ENCODE data around the gene MAP2.

DNA sequence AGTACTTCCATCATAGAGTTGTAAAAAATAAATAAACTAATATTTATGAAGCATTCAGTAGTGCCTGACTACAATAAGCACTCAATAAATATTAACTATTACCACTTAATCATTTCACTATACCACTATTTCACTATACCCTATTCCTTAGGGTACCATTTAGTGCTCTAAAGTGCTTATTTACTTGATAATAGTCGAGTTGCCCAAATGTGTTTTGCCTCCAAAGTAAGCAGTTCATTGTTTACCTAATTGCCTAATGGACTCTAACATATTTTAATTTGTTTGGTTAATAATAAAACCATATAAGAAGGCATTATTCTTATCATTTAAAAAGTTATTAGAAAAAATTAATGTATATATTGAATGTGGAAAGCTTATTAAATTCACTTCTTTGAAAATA is 33.0 kb upstream of the MAP2 start:
- TF ChIP-seq TAF1 (CRISPR knock-in tag; IDR thresholded peaks at IDR 0.05) (no peak), ZNF343 (CRISPR knock-in tag; IDR thresholded peaks at IDR 0.05) (no peak), EHMT2 (IDR thresholded peaks at IDR 0.05; ENCODE audit: borderline replicate concordance, low read depth, low read length) (no peak), ARNT2 (CRISPR knock-in tag; IDR thresholded peaks at IDR 0.05; ENCODE audit: low read depth) (no peak)
- TF ChIP-seq, protein P1, sequence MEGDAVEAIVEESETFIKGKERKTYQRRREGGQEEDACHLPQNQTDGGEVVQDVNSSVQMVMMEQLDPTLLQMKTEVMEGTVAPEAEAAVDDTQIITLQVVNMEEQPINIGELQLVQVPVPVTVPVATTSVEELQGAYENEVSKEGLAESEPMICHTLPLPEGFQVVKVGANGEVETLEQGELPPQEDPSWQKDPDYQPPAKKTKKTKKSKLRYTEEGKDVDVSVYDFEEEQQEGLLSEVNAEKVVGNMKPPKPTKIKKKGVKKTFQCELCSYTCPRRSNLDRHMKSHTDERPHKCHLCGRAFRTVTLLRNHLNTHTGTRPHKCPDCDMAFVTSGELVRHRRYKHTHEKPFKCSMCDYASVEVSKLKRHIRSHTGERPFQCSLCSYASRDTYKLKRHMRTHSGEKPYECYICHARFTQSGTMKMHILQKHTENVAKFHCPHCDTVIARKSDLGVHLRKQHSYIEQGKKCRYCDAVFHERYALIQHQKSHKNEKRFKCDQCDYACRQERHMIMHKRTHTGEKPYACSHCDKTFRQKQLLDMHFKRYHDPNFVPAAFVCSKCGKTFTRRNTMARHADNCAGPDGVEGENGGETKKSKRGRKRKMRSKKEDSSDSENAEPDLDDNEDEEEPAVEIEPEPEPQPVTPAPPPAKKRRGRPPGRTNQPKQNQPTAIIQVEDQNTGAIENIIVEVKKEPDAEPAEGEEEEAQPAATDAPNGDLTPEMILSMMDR (CRISPR knock-in tag; IDR thresholded peaks at IDR 0.05), result no peak

Measured in HepG2 (cell line).